Renal cortex interstitium (tissue), 11 donors: ENCODE results near the gene THRB. TPM values are rescaled to one million over a fixed set of nuclear protein-coding genes. Genes with fewer than 3 reads are reported as not detected.
A peak's percentile ranks its signal among the peaks of the same experiment; 100 is the strongest.

Experiments
- DNase-seq, 11 donors: peaks; one replicate each; pipeline ENCODE4 v3.0.0-alpha.2; 2013; ENCODE audit warnings: low read depth in 9 of 11, low spot score in 4 of 11; ENCODE audit errors: extremely low read depth in 1 of 11
- polyA plus RNA-seq, 3 donors: library from polyadenylated mRNA; unstranded; fragments of 120-200 nt; gene quantifications; one replicate each; pipeline ENCODE4 v1.2.1, GENCODE V29; 2013; ENCODE audit not compliant: insufficient read length in 3 of 3

THRB gene
- polyA plus RNA-seq, 3 donors = 23.3 to 33.9 (median 26.7) TPM

DNA sequence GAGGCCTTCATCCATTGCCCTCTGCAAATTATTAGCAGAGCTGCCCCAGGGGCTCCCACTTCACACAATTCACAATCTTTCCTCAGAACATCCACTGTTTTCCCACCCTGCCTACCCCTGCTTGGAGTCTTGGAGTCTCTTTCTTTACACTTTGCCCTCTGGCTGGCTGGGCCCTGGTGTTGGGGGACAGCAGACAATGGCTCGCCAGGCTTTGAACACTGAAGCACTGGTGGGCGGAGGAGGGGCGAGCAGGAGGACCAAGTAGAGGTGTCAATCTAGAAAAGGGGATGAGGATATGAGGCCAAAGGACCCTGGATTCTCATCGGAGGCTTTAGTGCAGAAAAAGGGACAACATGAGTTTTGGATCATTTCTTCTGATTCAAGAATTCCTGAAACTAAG is 337.5 kb downstream of the THRB start:
- peak in 1 of 11 donors; percentile 22 for DNase-seq

DNA sequence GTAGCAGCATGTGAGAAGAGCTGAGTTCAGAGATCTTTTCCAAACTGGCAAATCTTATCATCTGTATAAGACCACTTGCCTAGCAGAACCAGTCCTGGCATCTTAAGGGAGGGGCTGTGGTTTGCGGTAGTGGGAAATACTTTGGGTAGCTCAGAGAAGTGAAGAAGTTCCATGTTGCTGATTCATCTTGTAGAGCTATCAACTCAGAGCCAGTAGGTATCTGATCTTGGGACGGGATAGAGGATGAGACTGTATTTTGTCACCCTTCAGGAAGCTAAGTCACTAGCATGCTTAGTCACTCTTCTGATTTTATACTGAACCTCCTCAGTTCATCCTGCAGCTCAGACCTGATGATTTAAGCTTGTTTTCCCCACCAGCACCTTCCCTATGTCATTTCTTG is 338.2 kb downstream of the THRB start:
- DNase-seq = no peak

DNA sequence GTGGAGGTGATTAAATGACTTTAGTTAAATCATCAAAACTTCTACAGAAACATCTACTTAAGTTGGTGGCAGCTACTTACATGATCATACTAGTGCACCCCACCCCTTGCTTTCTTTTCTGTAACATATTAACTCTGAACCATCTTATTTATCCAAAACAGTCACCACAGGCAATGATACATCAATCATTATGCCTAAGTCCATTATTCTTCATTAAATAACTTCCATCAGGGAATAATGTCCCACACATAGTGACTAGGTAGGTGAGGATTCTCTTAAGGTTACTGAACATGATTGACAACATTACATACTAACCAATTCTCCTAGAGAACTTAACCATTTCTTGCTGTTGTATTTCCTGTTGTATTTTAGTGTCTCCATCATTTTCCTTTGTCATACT is 339.4 kb downstream of the THRB start:
- DNase-seq = no peak

DNA sequence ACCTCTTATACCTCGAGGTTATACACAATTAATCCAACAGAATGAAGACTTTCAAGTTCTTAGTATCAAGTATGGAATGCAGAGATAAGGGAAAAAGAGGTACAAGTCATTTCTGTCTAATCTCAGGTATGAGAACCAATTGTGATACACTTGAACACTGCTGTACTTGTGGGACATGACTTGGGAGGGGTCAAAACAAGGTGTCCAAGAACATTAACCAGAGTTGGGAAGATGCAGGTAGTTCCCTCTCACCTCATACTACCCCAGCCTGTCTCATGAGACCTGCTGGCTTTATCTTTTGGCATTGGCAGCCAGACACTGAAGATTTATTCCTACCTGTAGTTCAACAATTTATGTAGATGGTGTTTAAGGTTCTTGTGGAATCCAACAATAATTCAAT is 339.9 kb downstream of the THRB start:
- no peak for DNase-seq

DNA sequence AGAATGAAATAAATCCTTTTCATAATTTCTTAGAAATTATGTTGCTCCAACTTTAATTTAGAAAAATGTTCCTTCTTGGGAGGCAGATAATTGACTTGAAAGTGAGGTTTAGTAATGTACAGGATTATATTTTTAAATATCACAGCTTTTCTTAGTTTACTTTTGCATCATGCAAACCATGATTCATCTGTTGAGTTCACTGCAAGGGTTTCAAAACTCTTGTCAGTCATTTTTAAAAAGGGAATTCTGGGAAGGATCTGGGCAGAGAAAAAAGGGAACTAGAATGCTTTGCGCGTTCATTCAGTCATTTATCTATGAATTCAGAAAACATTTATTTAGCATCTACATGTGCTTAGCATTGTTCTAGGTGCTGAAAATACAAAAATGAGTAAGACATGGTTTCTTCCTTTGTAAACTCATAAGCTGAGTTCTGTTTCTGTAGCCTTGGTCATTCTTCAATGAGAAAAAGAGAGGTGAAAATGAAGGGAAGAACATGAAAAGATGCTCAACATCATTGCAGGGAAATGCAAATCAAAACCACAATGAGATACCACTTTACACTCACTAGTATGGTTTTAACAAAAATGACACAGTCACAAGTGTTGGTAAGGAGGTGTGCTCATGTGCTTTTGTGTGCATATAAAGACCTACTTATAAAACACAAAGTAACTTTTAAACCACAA is 340.5 kb downstream of the THRB start:
- DNase-seq = no peak

DNA sequence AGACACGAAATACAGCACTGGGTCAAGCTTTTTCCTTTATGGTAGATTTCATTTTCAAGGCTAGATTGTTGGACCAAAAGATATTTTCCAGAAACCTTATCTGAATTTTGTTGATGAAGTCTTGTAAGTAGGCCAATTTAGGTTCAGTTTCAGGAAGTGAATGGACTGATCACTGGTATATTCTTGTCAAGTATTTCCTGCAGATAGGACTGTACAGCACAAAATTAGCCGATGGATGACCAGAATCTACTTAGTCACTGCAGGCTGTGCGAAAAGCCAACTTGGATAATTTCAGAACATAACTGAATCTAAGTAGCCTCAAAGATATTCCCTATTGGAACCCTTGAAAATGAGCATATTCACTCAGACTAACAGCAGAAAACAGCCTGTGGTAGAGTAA is 343.1 kb downstream of the THRB start:
- no peak for DNase-seq

DNA sequence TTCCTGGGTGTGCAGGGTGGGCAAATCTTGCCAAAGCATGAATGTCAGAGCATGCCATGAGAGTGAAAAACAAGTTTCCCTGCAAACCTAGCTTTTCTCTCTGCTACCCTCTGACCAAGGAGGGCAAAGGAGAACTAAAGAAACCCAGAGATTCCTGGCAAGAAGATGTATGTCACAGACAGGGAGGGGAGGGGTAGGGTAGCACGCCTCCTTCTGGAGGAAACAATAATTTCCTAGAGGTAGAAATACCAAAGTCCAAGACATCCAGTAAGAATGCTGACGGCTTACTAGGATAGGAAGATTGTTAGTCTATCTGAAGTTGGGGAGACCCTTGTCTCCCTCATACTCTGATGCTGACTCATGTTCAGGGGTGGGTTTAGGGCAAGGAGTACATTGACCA is 345.6 kb downstream of the THRB start:
- no peak for DNase-seq

DNA sequence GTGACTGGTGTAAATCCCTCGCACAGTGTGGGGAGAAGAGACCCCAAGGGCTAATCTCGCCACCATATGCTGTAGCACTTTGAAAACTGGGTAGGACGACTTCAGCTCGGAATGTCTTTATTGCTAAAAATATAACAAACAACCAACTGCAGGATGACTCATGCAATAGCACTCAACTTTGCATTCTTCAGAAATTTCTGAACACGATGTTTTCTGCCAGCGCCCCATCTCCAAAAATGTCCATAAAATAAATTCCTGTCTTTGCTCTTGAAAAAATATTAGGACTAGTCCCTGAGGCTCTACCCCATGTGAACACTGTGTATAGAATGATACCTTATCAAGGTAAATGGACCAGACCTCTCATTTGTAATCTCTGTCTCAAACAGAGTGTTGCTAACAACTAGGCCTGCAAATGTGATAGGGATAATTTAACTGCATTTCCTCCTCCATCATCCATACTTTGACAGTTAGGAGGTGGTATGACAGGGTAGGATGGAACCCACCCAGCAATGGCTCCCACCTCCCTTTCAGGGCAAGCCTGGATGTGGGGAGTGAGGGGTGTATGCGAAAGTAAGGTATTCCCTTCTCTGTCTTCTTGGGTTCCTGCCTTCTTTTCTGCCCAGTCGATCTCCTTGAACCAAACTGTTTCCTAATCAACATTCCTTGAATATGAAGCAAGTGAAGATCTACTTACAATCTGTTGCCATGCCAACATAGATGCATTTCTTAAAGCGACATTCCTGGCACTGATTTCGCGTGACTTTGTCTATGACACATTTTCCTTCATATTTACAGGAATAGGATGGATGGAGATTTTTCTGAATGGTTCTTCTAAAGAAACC is 348.4 kb downstream of the THRB start:
- no peak for DNase-seq

DNA sequence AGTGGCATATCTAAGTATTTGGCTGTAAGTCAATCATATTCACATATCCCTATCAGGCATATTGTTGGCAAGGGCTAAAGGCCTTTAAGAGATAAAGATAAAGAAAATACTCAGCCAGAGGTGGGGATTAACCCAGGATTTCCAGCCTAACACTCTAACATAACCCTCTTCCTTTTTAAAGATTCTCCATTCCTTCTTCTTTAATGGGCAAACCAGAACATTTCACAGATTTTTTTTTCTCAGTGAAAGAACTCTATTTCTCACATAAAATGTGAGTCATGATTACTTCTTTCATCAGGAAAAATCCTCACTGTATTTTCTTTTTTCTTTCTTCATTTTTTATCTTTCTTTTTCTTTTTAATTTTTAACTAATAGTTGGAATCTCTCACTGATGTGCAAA is 349.2 kb downstream of the THRB start:
- DNase-seq = no peak

DNA sequence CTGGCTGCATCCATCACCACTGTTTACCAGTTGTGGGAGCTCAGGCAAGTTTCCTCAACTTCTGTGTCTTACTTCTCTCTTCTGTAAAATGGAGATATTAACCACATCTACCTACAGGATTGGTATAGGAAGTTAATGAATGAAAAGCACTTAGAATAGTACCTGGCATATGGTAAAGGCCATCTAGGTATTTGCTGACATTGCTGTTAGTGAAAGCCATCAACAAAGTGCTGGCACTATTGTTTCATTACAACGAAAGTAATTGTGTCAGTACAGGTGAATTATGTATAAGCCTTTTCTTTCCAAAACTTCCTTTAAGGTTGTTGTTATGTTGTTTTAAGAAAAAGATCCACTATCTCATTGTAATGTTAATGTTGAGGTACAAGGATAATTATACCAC is 352.5 kb downstream of the THRB start:
- DNase-seq = no peak

DNA sequence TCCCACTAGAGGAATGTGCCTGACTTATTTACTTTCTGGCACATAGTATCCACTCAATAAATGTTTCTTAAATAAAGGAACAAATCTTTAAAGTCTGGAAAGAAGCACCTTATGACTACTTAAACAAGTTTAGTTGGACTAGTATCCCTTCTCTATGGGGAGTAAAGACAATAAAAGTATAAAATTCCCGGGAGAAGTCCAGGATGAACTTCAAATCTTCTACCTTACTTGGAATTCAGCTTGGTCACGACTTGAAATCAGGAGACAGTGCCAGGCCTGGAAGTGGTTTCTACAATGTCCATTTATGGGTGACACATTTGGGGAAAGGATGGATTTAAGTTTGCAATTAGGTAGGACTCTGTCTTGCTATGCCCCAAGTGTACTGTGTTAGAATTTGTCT is 353.1 kb downstream of the THRB start:
- no peak for DNase-seq

DNA sequence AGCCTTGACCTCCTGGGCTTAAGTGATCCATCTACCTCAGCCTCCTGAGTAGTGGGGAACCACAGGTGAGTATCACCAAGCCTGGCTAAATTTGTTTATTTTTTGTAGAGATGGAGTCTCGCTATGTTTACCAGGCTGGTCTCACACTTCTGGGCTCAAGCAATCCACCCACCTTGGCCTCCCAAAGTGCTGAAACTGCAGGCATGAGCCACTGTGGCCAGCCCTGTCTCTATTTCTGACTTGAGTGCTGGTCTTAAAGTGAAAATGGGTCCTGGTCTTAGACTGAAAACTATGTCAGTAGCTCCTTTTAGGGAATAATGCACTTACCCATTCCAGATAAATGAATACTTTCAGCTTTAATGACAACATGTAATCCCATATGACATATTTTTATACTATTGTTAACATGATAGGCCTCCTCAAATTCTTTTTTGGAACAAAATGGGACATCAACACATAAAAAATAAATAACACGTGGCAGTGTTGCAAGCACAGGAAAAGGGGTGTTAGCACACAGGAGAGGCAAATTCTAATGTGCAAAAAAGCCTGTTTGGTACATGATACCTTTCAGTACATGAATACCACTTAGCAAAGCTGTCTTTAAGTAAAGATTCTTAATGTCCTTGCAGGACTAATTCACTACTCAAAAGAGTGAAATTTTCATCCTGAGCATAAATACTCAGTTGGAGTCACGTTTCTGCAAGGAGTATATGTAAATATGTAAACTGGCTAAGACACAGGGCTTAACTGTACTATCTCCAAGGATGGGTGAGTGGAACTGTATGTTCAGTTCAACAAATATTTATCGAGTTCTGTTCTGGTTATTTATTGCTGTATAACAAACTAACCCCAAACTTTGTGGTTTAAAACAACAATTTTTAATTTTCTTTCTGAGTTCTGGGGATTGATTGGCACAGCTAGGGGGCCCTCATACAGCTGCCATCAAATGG is 354.9 kb downstream of the THRB start:
- no peak for DNase-seq

DNA sequence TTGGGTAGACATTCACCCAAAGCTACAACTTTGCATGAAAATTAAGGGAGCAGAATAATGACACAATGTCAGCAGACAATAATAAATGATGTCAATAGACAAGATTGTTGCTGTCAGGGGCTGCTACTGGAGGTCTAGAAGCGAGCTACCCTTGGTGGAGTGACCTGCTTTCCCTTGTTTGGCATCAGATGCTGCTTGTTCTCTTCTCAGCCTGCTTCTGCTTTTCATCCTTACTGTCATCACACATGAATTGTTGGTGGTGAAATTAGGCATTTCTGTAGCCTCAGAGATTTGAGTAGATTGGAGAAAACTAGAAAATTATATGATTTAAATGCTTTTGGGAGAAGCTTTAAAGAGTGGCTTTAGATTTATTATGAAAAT is 355.8 kb downstream of the THRB start:
- no peak for DNase-seq

DNA sequence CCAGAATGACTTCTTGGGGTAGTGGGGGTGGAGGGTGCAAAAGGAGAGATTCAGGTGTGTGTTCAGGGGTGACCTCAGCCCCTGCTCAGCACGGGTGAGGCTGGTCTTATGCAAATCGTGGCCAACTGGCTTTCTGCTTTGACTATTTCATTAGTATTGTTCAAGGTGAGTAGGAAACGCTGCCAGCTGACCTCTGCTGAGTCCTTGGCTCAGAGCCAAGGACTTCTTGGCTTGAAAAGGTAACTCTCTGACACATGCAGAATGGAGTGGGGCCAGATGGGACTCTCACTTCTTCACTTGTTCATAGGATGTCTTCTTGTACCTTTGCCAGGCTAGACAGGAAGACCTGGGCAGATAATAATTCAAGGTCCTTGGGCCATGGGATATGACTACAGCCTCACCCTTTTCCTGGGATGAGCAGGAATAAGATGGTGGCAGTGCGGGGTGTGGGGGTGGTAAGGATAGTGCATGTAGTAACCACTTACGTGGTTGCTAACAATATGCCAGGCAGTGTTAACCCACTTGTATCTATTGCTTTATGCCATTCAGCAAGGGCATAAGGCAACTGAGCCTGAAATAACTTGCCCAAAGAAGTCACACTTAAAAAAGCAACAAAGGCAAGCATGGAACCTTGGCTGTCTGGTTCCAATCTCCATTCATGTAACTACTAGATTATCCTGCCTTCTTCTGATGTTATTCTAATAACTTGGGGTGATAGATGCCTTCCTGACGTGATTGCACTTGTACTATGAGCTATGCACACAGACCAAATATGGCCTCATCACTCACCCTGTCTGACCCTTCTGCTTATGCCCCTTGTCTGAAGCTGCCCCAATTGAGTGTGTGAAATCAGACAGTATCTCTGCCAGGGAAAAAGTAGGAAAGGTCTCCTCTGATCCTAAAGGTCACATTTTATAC is 356.4 kb downstream of the THRB start:
- DNase-seq = no peak

DNA sequence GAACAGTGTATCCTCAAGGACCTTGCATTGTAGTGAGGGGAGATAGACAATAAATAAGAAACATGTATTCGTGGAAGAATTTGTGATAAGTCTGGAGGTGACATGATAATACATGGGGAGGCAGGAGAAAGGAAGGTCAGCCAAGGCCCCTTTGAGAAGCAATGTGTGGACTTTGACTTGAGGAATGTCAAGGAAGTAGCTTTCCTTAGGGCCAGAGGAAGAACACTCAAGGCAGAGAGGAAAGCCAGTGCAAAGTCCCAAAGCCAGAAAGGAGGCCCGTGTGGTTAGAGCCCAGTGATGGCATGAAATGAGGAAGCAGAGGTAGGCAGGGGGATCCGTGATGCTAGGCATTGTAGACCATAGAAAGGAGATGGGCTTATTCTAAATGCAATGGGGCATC is 357.3 kb downstream of the THRB start:
- no peak for DNase-seq

DNA sequence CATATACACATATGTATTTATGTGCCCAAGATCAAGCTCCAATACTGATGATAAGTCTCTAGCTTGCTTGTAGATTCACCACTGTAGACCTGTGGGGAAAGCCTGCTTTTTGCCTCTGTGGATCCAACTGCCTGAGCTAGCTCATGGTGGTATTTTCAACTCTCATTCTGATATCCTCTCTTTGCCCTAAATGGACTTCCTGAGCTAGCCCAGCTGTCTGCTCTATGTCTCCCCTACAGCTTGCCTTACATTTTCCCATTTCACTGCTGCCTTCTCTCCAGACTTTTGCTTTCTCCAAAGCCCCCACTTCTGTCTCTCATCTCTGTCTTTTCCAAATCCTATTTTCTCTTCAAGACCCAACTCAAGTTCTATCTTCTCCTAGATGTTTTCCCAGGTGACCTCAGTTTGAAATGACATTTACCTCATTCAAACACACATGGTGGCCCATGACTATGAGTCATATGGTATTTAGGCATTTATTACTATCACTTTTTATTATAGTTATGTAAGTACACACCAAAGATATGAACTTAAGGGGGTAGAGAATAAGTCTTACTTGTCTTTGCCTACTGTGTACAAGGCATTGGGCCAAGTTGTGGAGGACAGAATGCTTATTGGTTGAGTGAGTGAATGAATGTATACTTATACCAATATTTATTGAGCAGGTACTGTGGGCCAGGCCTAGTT is 357.9 kb downstream of the THRB start:
- DNase-seq = no peak

DNA sequence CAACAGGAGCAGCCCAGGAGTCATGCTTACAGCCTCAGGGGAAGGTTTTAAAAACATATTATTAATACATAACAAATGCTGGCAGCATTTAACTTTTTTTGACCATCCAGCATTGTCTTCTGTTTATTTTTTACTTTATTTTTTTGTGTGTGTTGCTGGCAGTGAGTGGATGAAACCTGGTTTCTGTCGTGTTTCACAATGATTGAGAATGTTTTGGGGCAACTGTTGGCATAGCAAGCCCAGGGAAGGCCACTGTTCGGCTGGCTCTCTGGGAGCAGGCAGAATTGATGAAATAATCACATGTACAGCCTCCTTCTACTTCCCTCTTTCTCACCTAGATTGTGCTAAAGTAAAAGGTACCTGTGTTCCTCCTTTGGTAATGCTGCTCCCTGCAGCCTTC is 359.4 kb downstream of the THRB start:
- DNase-seq = no peak

DNA sequence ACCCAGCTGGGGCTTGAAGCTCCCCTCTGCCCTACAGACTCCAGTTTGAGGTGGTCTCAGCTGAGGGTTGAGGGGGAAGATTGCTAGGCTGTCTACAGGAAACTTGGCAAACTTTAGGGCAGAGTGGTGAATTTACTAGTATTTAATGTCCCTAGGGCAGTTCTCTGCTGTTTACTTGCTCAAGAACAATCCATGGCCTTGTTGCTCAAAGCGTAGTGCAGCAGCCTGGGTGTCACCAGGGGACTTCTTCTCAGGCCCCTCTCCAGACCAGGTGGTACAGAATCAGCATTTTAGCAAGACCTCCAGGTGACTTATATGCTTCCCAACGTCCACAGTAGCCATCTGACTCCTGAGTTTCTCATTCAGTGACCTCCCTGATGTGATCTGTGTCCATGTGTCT is 360.7 kb downstream of the THRB start:
- DNase-seq = no peak
